GM18951 (cell line): Measurements from ENCODE around the gene KRT71.

ENCODE experiments used
- POLR2A ChIP-seq: IDR thresholded peaks from 4 replicates; pipeline ENCODE4 v1.6.1; 2011; ENCODE audit warnings: mild to moderate bottlenecking; ENCODE audit not compliant: insufficient read length, insufficient read depth; ENCODE audit errors: extremely low read depth
- in situ Hi-C: fragments of 300-500 bp; cut with MboI; formaldehyde crosslinking; loops from one replicate; pipeline ENCODE4 v1.12.0; 2022; ENCODE audit warnings: low sequenced_read_pairs, mixed read lengths, inconsistent platforms; ENCODE audit not compliant: unreplicated experiment

Gene KRT71

DNA sequence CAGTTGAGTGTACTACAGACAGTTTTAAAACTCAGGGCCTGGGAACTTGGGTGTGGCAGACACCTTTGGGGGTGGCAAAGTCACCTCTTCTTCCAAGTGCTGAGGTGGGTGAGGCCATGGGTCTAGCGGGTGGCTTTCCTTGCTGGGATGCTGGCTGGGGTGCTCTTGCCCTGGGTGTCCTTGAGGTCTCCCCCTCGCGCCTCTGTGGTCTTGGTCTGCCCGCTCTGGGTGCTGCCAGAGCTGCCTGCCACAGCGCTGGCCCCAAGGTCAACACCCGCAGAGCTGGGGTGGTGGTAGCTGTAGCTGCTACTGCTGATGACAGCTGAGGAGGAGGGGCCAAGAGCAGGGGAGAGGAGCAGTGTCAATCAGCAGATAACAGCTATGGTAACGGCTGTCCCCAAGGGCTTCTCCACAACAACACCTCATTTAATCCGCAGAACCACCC, 13.9 kb upstream of the KRT71 start:
- TF ChIP-seq POLR2A, result no peak
- in situ Hi-C loops, result no loop called here

DNA sequence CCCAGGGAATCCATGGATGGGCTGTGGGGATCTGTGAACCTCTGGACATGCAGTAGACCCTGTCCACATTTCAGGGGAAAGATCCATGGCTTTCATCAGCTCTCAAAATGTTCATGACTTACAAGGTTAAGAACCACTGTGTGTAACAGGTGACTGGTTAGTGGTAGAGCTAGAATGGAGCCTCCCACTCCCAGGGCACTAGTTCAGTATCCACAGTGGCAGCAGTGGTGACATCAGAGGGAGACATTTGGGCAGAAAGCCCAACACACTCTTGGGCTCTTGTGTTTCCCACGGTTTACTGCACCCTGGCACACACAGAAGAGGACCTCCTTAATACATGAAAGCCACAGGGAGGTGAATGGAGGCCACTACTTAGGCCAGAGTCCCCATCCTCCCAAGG, 11.6 kb upstream of the KRT71 start:
- in situ Hi-C loops, result no loop called here
- TF ChIP-seq POLR2A, result no peak

DNA sequence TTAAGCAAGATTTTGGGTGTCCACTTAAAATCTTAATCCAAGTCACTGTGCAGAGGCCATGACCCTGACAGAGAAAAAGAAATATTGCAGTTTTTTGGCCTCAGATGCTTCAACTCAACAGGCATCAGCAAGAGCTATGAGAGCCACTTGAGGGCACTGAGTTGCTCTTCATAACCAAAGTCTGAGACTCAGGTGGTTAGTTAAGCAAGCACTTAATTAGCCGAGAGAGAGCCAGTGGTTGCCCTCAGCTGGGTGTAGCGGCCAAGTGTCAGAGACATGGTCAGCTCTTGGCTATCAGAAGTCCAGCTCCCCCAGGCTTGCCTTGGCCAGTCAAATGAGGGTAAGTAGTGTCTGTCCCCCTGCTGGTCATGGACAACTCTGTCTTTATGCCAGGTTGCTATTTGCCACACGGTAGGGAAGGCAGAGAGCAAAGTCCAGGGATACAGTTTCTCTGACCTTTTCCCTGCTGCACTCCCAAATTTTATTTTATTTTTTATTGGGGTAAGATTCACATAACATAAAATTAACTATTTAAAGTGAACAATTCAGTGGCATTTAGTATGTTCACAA, 9.0 kb upstream of the KRT71 start:
- TF ChIP-seq POLR2A, result no peak
- in situ Hi-C loops, result no loop called here

DNA sequence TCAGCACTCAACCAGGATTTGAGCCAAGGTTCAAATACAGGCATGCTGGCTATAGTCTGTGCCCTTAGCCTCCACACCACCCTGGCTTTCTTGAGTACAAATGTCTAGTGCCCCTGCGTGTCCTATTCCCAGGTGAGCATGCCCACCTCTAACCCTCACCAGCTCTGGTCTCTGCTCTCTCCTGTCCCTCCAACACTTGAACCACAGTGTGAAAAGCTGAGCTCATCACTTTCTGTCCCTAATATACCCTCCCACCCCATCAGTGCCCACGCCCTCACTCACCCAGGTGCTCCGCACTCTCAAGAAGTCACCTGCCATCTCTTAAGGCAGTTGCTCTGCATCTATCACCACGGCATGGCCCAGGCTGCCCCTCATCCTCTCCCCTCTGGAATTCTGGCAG, 7.0 kb upstream of the KRT71 start:
- TF ChIP-seq POLR2A, result no peak
- in situ Hi-C loops, result no loop called here

DNA sequence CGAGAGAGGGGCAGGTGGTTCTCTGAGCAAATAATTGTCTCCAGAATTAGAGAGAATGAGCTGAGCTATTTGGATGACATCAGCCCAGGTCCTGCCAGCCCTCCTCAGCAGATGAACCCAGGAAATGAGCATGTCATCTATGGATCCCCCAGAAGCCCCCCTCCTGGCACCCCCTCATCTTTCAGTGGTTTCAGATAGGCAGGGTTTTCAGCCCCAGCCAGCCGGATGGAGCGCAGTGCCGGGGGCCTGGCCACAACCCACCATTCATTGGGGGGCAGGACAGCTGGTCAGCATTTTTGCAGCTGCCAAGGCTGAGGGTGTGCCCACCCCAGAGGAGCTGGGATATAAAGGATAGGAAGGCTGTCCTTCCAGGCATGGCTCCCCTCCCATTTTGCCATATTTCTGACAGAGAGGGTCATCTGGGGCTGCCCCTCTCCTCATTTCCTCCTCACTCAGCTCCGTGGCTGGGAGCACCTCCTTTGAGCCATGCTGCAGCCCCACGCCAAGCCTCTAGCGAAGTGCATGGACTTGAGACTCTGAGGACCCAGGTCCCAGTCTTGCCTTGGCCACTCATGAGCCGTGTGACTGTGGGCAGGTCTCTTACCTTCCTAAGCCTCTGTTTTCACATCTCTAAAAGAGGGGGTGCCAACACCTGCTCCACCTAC, 6.0 kb upstream of the KRT71 start:
- in situ Hi-C loops, result no loop called here
- no peak for TF ChIP-seq POLR2A

DNA sequence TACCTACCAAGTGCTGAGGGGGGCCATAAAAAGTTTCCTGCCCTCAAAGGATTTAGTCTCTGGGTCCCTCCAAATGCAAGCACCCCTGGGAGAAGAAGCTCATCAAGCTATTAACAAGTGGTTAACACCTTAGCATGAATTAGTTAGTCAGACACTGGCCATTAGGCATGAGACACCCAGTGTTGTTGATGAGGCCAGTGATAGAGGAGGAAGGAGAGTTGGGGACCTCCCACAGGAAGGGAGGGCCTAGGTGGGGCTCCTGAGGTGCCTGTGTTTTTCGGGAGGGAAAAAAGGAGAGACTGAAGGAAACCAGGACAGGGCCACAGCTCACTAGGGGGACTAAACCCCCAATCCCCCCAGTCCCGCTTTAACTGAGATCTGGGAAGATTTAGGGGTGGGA, 4.5 kb upstream of the KRT71 start:
- in situ Hi-C loops, result no loop called here
- TF ChIP-seq POLR2A, result no peak

DNA sequence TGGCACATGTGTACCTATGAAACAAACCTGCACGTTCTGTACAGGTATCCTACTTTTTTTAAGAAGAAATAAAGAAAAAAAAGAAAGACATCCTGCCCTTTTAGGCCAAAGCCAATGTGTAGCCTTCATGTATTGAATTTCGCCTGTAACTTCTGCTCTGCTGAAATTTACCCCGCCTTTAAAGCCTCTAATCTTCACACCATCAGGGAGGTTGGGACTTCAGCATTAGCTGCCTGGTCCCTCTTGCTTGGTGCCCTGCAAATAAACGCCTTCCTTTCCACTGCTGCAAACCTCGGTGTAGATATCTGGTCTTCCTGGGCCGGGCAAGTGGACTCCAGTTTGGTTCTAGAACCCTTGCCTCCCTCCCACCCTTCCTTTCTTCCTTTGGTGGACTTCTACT, 2.6 kb upstream of the KRT71 start:
- TF ChIP-seq POLR2A, result no peak
- in situ Hi-C loops, result no loop called here

DNA sequence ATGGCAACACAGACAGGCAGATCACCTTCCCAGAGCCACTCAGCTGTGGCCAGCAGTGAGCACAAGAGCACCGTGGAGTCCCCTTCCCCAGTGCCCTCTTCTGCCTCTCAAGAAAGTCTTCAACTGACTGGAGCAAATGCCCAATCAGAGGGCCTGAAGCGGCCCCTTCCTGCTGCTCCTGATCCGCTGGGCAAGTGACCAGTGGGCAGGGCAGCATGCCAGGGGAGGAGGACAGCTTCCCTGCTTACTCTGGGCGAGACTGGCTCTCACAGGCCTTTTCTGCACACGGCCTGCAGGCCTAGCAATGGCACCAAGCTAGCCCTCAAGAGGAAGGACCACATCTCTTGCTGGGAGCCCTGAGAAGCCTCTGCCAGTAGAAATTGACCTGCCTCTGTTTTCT, 890 bp downstream of the KRT71 start:
- no peak for TF ChIP-seq POLR2A
- in situ Hi-C loops, result no loop called here

DNA sequence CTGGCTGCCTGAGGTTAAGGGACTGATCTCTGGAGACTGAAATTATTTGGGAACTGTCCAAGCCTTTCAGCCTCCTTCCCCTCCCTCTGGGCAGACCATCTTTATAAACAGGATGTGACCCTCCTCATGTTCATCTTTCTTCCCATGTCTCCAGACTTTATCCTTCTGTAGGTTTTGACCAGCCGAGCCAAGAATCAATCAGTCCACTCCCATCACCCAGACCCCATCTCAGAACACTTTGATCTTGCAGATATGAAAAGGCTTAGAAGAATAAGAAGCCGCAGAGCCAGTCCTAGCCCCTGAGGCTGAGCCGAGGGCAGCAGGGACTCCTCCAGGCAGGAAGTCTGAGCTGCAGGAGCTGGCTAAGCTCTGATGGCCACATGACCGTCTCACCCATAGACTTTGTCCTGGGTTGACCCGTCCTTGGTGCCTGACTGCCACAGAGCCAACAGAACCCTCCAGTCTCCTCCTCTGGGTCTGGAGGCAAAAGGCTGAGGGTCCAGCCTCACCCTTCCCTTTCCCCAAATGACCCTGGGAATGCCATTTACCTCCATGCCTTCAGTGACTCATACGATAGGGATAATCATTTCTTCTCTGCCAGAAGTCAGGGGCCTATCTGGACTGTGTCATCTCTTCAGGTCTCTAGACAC, 1.6 kb downstream of the KRT71 start:
- in situ Hi-C loops, result no loop called here
- no peak for TF ChIP-seq POLR2A

DNA sequence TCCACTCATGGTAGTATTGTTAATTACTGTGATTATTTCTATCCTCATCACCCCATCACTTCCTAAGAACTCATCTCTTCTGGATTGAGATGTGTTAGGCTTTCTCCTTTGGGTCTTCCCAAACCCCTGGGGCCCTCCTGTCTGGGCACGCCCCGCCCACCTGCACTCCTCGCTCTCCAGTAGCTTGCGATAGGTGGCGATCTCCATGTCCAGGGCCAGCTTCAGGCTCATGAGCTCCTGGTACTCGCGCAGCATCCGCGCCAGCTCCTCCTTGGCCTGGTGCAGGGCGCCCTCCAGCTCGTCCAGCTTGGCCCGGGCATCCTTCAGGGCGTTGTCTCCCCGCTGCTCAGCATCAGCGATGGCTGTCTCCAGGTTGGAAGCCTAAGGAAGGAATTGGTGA, 6.8 kb downstream of the KRT71 start:
- TF ChIP-seq POLR2A, result no peak
- in situ Hi-C loops, result no loop called here

DNA sequence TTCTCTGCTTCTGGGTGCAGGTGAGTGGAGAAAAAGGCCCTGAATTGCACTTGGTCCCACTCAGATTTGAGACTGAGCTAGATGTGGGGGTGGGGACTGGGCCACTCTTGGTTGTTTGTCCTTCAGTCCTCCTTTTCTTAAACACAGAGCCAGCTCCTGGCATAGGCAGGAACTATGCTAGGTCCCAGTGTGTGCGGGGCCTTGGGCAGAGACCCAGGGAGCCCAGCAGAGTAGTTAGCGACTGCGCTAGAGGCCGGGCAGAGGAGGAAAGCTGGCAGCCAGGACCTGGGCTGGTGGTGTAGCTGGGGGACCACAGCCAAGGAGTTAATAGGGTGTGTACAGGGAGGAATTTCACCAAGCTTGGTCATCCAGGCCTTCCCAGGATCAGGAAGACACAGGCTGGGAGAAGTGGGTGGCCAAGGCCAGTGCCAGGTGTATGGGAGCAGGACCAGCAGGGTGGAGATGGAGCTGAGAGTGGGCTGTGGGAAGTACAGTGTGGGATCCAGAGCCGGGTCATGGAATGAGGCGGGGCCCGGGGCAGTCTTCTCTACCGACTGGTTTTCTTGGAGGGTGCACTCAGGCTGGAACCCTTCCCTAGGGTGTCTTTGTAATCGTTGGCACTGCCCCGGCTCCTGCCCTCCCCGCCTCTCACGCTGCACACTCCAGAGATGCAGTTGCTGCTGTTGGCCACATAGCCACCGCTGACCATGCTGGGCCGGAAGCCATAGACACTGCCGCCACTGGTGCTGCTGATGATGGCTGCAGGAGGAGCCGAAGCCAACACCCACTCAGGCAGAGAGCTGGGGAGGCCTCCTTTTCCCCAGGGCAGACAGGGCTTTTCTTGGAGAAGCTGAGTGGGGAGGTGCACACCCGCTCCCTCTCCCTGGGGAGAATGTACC, 8.7 kb downstream of the KRT71 start:
- in situ Hi-C loops, result no loop called here
- TF ChIP-seq POLR2A, result no peak

DNA sequence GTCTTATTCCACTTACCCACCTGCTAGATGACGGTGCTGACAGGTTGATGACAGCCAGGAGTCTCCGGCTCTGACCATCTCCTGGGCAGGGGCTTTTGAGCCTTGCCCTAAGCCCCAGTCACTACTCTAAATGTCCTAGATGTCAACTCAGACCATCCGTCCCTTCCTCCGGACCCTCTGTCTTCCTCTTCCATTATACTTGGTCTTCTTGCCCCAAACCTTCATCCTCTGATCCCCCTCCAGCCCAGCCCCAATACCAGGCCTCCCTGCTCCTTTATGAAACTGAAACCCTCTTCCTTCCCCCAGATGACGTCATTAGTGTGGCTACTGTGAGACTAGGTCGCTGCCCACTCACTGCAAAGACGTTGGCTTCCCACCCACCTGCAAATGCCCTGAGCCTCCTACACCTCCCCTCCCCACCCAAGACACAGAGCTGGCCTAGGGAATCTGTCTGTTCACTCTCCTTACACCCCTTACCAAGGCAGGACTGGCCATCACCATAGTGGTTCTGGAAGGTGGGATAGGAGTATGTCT, 10.1 kb downstream of the KRT71 start:
- no peak for TF ChIP-seq POLR2A
- in situ Hi-C loops, result no loop called here

DNA sequence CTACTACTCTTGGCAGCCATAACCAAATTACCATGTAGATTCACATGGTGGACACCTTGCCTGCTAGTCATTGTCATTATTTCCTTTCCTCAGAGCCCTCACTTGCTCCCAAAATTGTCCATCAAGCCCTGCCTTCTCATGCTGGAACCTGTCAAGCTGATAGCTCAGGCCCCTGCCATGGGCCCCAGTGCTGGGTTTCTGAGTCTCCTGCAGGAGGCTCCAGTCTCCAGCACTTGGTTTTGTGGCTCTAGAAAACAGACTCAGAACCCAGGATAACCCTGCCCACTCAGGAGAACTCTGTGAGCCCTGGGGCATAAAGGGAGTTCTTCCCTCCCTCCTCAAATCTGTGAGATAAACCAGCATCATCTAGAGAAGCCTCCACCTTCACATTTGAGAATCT, 10.8 kb downstream of the KRT71 start:
- TF ChIP-seq POLR2A, result no peak
- in situ Hi-C loops, result no loop called here
